GM23338 (cell line): ENCODE data around the gene SYNE1. TPM values are rescaled to one million over a fixed set of nuclear protein-coding genes. Genes with fewer than 3 reads are reported as not detected.

ENCODE experiments used
- CREB1 ChIP-seq: fragments of 250-450 bp; sonication (Bioruptor Pico); IDR thresholded peaks from 2 replicates; pipeline ENCODE4 v1.5.0; 2020; ENCODE audit warnings: low read depth, mild to moderate bottlenecking, moderate library complexity
- EZH2phosphoT487 ChIP-seq: fragments of 200-600 bp; sonication (generic); IDR thresholded peaks from one replicate; pipeline ENCODE4 v1.8.1; 2018; ENCODE audit warnings: antibody characterized with exemption; ENCODE audit not compliant: unreplicated experiment
- JUNB ChIP-seq: IDR thresholded peaks from one replicate; pipeline ENCODE4 v1.6.1; 2016; ENCODE audit warnings: antibody characterized with exemption; ENCODE audit not compliant: unreplicated experiment
- NANOG ChIP-seq: IDR thresholded peaks from 2 replicates; pipeline ENCODE4 v1.6.1; 2016; ENCODE audit warnings: antibody characterized with exemption, borderline replicate concordance
- POLR2AphosphoS5 ChIP-seq: IDR thresholded peaks from 2 replicates; pipeline ENCODE4 v1.6.1; 2016; ENCODE audit warnings: antibody characterized with exemption, low read depth
- REST ChIP-seq: IDR thresholded peaks from one replicate; pipeline ENCODE4 v1.6.1; 2018; ENCODE audit warnings: antibody characterized with exemption; ENCODE audit not compliant: unreplicated experiment
- ZNF114 ChIP-seq: fragments of 250-450 bp; sonication (Bioruptor Pico); IDR thresholded peaks from 2 replicates; pipeline ENCODE4 v1.5.0; 2020; ENCODE audit warnings: mild to moderate bottlenecking, moderate library complexity
- ZNF462 ChIP-seq: fragments of 250-450 bp; sonication (Bioruptor Pico); IDR thresholded peaks from 2 replicates; pipeline ENCODE4 v1.5.0; 2020; ENCODE audit warnings: mild to moderate bottlenecking, moderate library complexity
- polyA plus RNA-seq: library from polyadenylated mRNA; unstranded; fragments of >200 nt; fragmentation: Nextera tagmentation; extraction: Ambion mirVana; gene quantifications from 2 replicates; pipeline ENCODE4 v1.2.1, GENCODE V29; 2016
- total RNA-seq: library from RNA; depleted of rRNA; stranded (reverse); fragments of >200 nt; shearing (Covaris generic); gene quantifications from 2 replicates; pipeline ENCODE4 v1.2.3, GENCODE V29; 2014

The SYNE1 gene
- total and polyA plus RNA-seq, 2 experiments from 2014 or later, result 3.9 to 13.6 TPM

GRCh38 chr6:152195896-152196295 lies 441.3 kb downstream of the SYNE1 start (continued):
- TF ChIP-seq ZNF462 (no peak), ZNF114 (CRISPR knock-in tag) (no peak), JUNB (no peak), EZH2phosphoT487 (no peak), NANOG (no peak), CREB1 (CRISPR knock-in tag) (no peak), POLR2AphosphoS5 (no peak), REST (no peak)
